OCI-LY3 (cell line): ENCODE results near the gene KRTAP5-5.

Experiments used
- EZH2phosphoT487 ChIP-seq: fragments of 200-600 bp; shearing (Covaris generic); IDR thresholded peaks from 2 replicates; pipeline ENCODE4 v1.6.1; 2018; ENCODE audit warnings: antibody characterized with exemption, mixed run types, low read depth
- TF ChIP-seq, protein P1 (sequence below): fragments of 200-600, 300-600 bp; sonication (generic); IDR thresholded peaks from 2 replicates; pipeline ENCODE4 v1.5.1; 2014; ENCODE audit warnings: antibody characterized with exemption, low read length, low read depth

DNA sequence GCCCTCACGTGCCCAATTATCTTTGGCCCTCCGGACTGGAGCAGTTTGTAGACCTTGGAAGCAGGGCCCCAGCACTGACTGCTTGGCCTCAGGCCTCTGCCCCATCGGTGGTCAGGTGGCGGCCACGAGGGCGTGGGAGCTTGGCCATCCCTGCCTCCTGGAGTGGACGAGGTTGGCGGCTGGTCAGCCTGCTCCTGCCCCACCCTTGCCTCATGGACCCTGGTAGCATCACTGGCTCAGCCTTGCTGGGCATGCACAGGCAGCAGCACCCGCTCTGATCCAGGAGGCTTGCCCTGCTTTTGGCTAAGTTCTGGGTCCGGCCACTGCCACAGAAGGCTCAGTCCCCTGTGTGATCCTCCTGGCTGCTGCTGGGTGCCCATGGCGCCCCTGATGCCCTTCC lies 25.4 kb upstream of the KRTAP5-5 start:
- TF ChIP-seq, protein P1, sequence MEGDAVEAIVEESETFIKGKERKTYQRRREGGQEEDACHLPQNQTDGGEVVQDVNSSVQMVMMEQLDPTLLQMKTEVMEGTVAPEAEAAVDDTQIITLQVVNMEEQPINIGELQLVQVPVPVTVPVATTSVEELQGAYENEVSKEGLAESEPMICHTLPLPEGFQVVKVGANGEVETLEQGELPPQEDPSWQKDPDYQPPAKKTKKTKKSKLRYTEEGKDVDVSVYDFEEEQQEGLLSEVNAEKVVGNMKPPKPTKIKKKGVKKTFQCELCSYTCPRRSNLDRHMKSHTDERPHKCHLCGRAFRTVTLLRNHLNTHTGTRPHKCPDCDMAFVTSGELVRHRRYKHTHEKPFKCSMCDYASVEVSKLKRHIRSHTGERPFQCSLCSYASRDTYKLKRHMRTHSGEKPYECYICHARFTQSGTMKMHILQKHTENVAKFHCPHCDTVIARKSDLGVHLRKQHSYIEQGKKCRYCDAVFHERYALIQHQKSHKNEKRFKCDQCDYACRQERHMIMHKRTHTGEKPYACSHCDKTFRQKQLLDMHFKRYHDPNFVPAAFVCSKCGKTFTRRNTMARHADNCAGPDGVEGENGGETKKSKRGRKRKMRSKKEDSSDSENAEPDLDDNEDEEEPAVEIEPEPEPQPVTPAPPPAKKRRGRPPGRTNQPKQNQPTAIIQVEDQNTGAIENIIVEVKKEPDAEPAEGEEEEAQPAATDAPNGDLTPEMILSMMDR, result no peak
- TF ChIP-seq EZH2phosphoT487, result no peak
